RWPE2 (cell line): ENCODE data around the gene PHLDB1.

ENCODE experiments used
- ATAC-seq: fragments of 200-7000 bp; cut with Tn5 transposase; 3 replicates; pipeline ENCODE4 v1.9.1; 2021; ENCODE audit warnings: low read depth
- DNase-seq: peaks from one replicate; pipeline ENCODE4 v3.0.0-alpha.2; 2020; ENCODE audit warnings: low spot score
- H3K27ac ChIP-seq: fragments of 450-650 bp; 2 replicates; pipeline ENCODE4 v1.5.1; 2017; ENCODE audit warnings: mild to moderate bottlenecking; ENCODE audit not compliant: poor library complexity, severe bottlenecking
- H3K27me3 ChIP-seq: fragments of 250-450 bp; sonication (Bioruptor Pico); 2 replicates; pipeline ENCODE4 v1.5.1; 2021; ENCODE audit warnings: mild to moderate bottlenecking, moderate library complexity; ENCODE audit not compliant: insufficient read depth, poor library complexity, severe bottlenecking
- H3K36me3 ChIP-seq: fragments of 250-450 bp; sonication (Bioruptor Pico); 2 replicates; pipeline ENCODE4 v1.5.1; 2020; ENCODE audit warnings: low read depth, mild to moderate bottlenecking, moderate library complexity
- H3K4me1 ChIP-seq: fragments of 250-450 bp; sonication (Bioruptor Pico); 2 replicates; pipeline ENCODE4 v1.5.1; 2021; ENCODE audit warnings: mild to moderate bottlenecking, moderate library complexity; ENCODE audit not compliant: insufficient read depth, poor library complexity, severe bottlenecking
- H3K4me3 ChIP-seq: fragments of 250-450 bp; sonication (Bioruptor Pico); 2 replicates; pipeline ENCODE4 v1.5.1; 2021; ENCODE audit warnings: mild to moderate bottlenecking, moderate library complexity; ENCODE audit not compliant: severe bottlenecking
- H3K9me3 ChIP-seq: fragments of 250-450 bp; sonication (Bioruptor Pico); 2 replicates; pipeline ENCODE4 v1.5.1; 2021; ENCODE audit warnings: mild to moderate bottlenecking, moderate library complexity; ENCODE audit not compliant: severe bottlenecking
- TF ChIP-seq, protein P1 (sequence below): fragments of 450-650 bp; IDR thresholded peaks from one replicate; pipeline ENCODE4 v1.5.1; 2017; ENCODE audit warnings: mild to moderate bottlenecking, moderate library complexity; ENCODE audit not compliant: poor library complexity, severe bottlenecking

PHLDB1 gene

DNA sequence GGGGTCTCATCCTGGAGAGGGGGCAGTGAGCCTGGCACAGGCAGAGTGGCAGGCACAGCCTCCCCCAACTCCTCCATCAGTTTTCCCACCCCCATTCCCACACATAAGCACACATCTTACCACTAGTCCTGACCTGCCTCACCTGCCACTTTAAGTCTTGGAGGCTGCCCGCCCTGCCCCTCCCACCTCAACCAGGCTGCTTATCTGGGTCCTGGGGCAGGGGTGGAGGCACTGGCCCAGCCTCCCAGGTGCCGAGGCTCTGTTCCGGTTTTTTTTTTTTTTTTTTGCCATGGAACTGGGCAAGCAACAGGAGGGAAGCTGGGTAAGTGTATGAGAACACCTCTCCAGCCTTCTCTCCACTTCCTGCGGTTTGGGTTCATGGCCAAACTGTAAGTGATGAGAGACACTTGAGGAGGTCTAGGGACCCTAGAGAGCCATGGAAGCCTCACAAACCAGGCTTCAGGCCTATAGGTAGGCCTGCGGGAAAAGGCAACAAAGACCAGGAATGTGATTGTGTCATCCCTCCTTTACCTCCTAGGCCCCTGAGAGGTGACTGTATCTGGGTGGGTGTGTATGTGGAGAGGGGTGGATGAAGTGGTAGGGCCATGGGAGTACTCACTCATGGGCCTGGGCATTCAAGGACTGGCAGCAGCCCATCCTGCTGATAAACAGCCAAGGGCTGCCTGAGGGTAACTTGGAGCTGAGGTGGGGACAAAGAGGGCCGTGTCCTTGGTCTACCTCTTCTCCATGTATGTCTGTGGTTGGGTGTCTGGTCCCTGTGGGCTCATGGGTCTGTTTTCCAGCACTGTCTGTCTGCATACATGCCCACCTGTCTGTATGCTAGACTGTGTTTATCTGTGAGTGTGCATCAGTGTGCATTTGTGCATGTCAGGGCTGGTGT, 22.6 kb downstream of the PHLDB1 start:
- DNase-seq (no peak), ATAC-seq (0 out of 3 replicates have a peak, but pooled peaks have one; percentile 9)
- Histone ChIP-seq H3K27me3 (no peaks in the 10 kb centered on the region), H3K27ac (peak overlapping the region; percentile 18), H3K4me1 (peaks cover 23% of the 10 kb centered on the region), H3K9me3 (no peaks in the 10 kb centered on the region), H3K36me3 (peaks cover 76% of the 10 kb centered on the region), H3K4me3 (no peak overlapping the region)
- TF ChIP-seq, protein P1, sequence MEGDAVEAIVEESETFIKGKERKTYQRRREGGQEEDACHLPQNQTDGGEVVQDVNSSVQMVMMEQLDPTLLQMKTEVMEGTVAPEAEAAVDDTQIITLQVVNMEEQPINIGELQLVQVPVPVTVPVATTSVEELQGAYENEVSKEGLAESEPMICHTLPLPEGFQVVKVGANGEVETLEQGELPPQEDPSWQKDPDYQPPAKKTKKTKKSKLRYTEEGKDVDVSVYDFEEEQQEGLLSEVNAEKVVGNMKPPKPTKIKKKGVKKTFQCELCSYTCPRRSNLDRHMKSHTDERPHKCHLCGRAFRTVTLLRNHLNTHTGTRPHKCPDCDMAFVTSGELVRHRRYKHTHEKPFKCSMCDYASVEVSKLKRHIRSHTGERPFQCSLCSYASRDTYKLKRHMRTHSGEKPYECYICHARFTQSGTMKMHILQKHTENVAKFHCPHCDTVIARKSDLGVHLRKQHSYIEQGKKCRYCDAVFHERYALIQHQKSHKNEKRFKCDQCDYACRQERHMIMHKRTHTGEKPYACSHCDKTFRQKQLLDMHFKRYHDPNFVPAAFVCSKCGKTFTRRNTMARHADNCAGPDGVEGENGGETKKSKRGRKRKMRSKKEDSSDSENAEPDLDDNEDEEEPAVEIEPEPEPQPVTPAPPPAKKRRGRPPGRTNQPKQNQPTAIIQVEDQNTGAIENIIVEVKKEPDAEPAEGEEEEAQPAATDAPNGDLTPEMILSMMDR, result no peak

DNA sequence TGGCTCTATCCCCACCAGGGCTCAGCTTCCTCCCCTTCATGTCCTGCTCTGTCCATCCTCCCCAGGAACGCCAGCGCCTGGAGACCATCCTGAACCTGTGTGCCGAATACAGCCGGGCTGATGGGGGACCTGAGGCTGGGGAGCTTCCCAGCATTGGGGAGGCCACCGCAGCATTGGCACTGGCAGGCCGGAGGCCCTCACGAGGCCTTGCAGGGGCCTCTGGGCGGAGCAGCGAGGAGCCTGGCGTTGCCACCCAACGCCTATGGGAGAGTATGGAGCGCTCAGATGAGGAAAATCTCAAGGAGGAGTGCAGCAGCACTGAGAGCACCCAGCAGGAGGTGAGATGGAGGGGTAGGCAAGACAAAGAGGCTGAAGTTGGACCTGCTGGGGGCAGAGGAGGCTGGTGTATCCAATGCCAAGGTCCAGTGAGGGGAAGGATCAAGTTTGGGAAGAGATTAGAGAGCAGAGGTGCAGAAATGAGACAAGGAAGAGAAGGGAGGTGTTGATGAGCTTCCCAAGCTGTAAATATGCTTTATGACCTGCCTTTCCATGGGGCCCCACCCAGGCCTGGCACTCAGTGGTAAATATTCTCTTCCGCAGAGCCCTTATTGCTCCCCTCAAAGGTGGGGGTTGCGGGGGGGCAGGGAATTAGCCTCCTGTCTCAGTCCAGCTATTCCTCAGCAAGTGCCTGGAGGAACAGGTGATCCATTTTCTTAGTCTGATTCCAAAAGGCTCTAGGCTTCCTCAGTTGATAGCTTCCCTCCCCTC, 23.9 kb downstream of the PHLDB1 start:
- no peaks in the 10 kb centered on the region for H3K9me3 ChIP-seq
- H3K27ac ChIP-seq, result no peak overlapping the region
- TF ChIP-seq, protein P1, result no peak
- ATAC-seq (no peak), DNase-seq (no peak)
- H3K36me3 ChIP-seq, result peaks cover 79% of the 10 kb centered on the region
- no peaks in the 10 kb centered on the region for H3K27me3 ChIP-seq
- H3K4me3 ChIP-seq, result no peak overlapping the region
- H3K4me1 ChIP-seq, result peaks cover 18% of the 10 kb centered on the region

DNA sequence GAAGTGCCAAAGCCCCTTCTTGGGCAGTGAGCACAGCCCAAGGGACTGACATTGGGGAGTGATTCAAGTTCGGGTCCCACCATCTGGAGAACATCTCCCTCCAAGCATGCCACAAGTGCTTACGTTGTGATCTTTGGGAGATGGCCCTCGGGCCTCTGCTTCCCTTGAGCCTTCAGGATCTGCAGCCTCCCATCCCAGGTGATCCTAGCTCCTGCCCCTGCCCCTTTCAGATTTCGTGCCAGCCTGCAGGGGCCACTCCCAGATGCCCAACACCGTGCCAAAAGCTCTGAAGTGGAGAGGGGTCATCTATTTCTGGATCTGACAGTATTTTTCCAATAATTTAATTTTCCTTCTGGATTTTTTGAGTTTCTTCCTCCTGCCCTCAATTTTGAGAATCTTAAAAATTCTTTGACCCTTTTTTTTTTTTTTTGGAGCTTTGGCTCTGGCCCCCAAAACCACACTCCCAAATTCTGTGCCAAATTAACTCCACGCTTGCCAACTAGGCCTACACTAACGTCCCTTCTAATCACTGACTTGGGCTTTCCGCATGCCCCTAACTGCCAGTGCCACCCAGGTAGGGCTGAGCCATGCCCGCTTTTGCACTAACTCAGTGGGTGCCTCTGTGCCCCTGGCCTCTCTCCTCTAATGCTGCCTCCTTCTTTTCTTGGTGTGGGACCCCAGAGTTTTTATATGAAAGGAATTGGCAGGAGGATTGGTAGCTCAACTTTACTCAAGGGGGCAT, 25.3 kb downstream of the PHLDB1 start:
- Histone ChIP-seq H3K4me1 (peaks cover 18% of the 10 kb centered on the region), H3K27ac (peak overlapping the region; percentile 37), H3K36me3 (peaks cover 80% of the 10 kb centered on the region), H3K27me3 (no peaks in the 10 kb centered on the region), H3K4me3 (no peak overlapping the region), H3K9me3 (no peaks in the 10 kb centered on the region)
- ATAC-seq (no peak), DNase-seq (no peak)
- TF ChIP-seq, protein P1, result no peak

DNA sequence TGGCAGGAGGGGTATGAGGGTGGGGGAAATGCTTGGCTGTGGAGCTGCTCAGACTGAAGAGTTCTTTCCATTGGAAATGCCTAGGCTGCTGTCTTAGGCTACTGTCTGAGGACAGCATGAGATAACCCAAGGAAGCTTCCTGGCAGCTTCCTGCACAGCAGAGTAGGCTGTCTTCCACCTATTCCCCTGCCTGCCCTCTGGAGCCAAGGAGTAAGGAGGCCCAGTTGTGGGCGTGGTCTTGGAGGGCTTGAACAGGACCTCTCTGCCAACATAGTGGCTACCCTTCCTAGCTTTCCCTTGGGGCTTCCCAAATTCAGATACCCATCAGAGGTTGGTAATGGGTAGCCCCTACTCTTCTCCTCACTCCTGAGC, 25.9 kb downstream of the PHLDB1 start:
- Histone ChIP-seq H3K4me3 (no peak overlapping the region), H3K36me3 (peaks cover 80% of the 10 kb centered on the region), H3K4me1 (peaks cover 18% of the 10 kb centered on the region), H3K9me3 (no peaks in the 10 kb centered on the region), H3K27ac (peak overlapping the region; percentile 37), H3K27me3 (no peaks in the 10 kb centered on the region)
- ATAC-seq (no peak), DNase-seq (no peak)
- TF ChIP-seq, protein P1, result no peak
